HCT116 (cell line): ENCODE data around the gene CFAP54. TPM values are rescaled to one million over a fixed set of nuclear protein-coding genes. Genes with fewer than 3 reads are reported as not detected.

ENCODE experiments used
- ATAC-seq: fragments of 200-7000 bp; cut with Tn5 transposase; 2 replicates; pipeline ENCODE4 v1.9.1; 2020; ENCODE audit warnings: mild to moderate bottlenecking, moderate library complexity
- BruUV-seq: library from RNA; stranded (reverse); fragments of 400-500 nt; replicated peaks from 2 replicates; lab custom pipeline; 2021; lab: Mats Ljungman, UMichigan
- CTCF ChIA-PET: fragments of 300-600 bp; sonication (Branson Sonifier 250); formaldehyde crosslinking; loops from one replicate; lab custom pipeline; 2021; ENCODE audit warnings: antibody characterized with exemption; lab: Charles Lee
- POLR2A ChIA-PET: fragments of 300-600, 350-600 bp; sonication (Branson Sonifier 250); formaldehyde crosslinking; loops from one replicate; lab custom pipeline; 2021; ENCODE audit warnings: antibody characterized with exemption; lab: Charles Lee
- RAD21 ChIA-PET, 2 experiments: fragments of 300-600 bp; sonication (Branson Sonifier 250); formaldehyde crosslinking; loops; one replicate each; lab custom pipeline; 2023; ENCODE audit warnings: low total read pairs in 2 of 2; ENCODE audit not compliant: uncharacterized antibody in 2 of 2, unreplicated experiment in 2 of 2, low non-redundant PET in 1 of 2; lab: Charles Lee
- DNase-seq: peaks from one replicate; pipeline ENCODE4 v3.0.0-alpha.2; 2010; ENCODE audit warnings: low read depth, low spot score
- H2AFZ ChIP-seq: fragments of 200-600 bp; shearing (Covaris generic), sonication (generic); 2 replicates; pipeline ENCODE4 v1.6.1; 2017; ENCODE audit warnings: low read depth, mixed run types, mixed read lengths, antibody characterized with exemption, low read length; ENCODE audit not compliant: poor library complexity, severe bottlenecking
- H3K27ac ChIP-seq: 2 replicates; pipeline ENCODE4 v1.5.1; 2012; ENCODE audit warnings: low read depth, low read length
- H3K27me3 ChIP-seq: fragments of 200-600 bp; sonication (generic); 2 replicates; pipeline ENCODE4 v1.6.1; 2016; ENCODE audit warnings: mixed run types, low read length, mixed read lengths; ENCODE audit not compliant: insufficient read depth
- H3K36me3 ChIP-seq, 2 experiments: fragments of 200-500 bp in 1 of 2; fragments of 200-600 bp in 1 of 2; sonication (Bioruptor generic) in 1 of 2; sonication (generic) in 1 of 2; 2 replicates each; pipeline versions ENCODE4 v1.5.1 to v1.6.1; 2014 to 2016; ENCODE audit warnings: low read length in 2 of 2, inconsistent platforms in 1 of 2, mixed read lengths in 1 of 2, mixed run types in 1 of 2; ENCODE audit not compliant: insufficient read depth in 2 of 2, control insufficient read depth in 1 of 2
- H3K4me1 ChIP-seq, 2 experiments: fragments of 200-600 bp in 1 of 2; sonication (generic) in 1 of 2; 2 replicates each; pipeline versions ENCODE4 v1.5.1 to v1.6.1; 2012 to 2017; ENCODE audit warnings: low read length in 2 of 2, inconsistent platforms in 1 of 2, mild to moderate bottlenecking in 1 of 2, mixed read lengths in 1 of 2, mixed run types in 1 of 2, moderate library complexity in 1 of 2; ENCODE audit not compliant: insufficient read depth in 2 of 2, control insufficient read depth in 1 of 2
- H3K4me2 ChIP-seq: fragments of 200-600 bp; sonication (generic); 2 replicates; pipeline ENCODE4 v1.6.1; 2017; ENCODE audit warnings: mixed run types, low read length, mixed read lengths
- H3K4me3 ChIP-seq, 2 experiments: fragments of 200-600 bp in 1 of 2; sonication (generic) in 1 of 2; replicated peaks in 1 of 2; 2 replicates each; pipeline ENCODE4 v1.5.1; 2011 to 2016; ENCODE audit warnings: low read length in 2 of 2, control low read depth in 1 of 2, low read depth in 1 of 2, mild to moderate bottlenecking in 1 of 2, mixed read lengths in 1 of 2, mixed run types in 1 of 2
- H3K79me2 ChIP-seq: fragments of 200-600 bp; sonication (generic); 2 replicates; pipeline ENCODE4 v1.6.1; 2017; ENCODE audit warnings: mild to moderate bottlenecking, mixed run types, low read length, moderate library complexity, mixed read lengths; ENCODE audit not compliant: insufficient read depth
- H3K9ac ChIP-seq: fragments of 200-600 bp; sonication (generic); 2 replicates; pipeline ENCODE4 v1.6.1; 2016; ENCODE audit warnings: low read length, mixed read lengths
- H3K9me2 ChIP-seq: fragments of 200-600 bp; sonication (generic), shearing (Covaris generic); 2 replicates; pipeline ENCODE4 v1.6.1; 2017; ENCODE audit warnings: mixed run types, mild to moderate bottlenecking, moderate library complexity; ENCODE audit not compliant: insufficient read depth
- H3K9me3 ChIP-seq, 2 experiments: fragments of 200-500 bp in 1 of 2; fragments of 200-600 bp in 1 of 2; sonication (Bioruptor generic) in 1 of 2; sonication (generic) in 1 of 2; 2 replicates each; pipeline ENCODE4 v1.6.1; 2014 to 2017; ENCODE audit warnings: low read length in 2 of 2, mixed read lengths in 2 of 2, inconsistent platforms in 1 of 2, low read depth in 1 of 2, mild to moderate bottlenecking in 1 of 2, mixed run types in 1 of 2, moderate library complexity in 1 of 2; ENCODE audit not compliant: control insufficient read depth in 1 of 2, insufficient read depth in 1 of 2
- H4K20me1 ChIP-seq: fragments of 200-600 bp; sonication (generic), shearing (Covaris generic); 2 replicates; pipeline ENCODE4 v1.6.1; 2017; ENCODE audit warnings: mixed run types, mild to moderate bottlenecking, moderate library complexity; ENCODE audit not compliant: insufficient read depth
- ATF3 ChIP-seq: IDR thresholded peaks from 2 replicates; pipeline ENCODE4 v1.6.1; 2012
- CBX3 ChIP-seq: IDR thresholded peaks from 2 replicates; pipeline ENCODE4 v1.6.1; 2012; ENCODE audit warnings: low read depth
- ELF1 ChIP-seq: IDR thresholded peaks from 2 replicates; pipeline ENCODE4 v1.6.1; 2012; ENCODE audit warnings: low read depth, borderline replicate concordance
- FOSL1 ChIP-seq: IDR thresholded peaks from 2 replicates; pipeline ENCODE4 v1.6.1; 2012; ENCODE audit warnings: low read depth
- RAD21 ChIP-seq: IDR thresholded peaks from 2 replicates; pipeline ENCODE4 v1.6.1; 2012; ENCODE audit warnings: low read depth, mild to moderate bottlenecking
- SP1 ChIP-seq: IDR thresholded peaks from 2 replicates; pipeline ENCODE4 v1.6.1; 2012; ENCODE audit warnings: low read depth
- SRF ChIP-seq: IDR thresholded peaks from 2 replicates; pipeline ENCODE4 v1.6.1; 2012; ENCODE audit warnings: low read depth
- YY1 ChIP-seq: IDR thresholded peaks from 2 replicates; pipeline ENCODE4 v1.6.1; 2011; ENCODE audit warnings: low read length, low read depth, moderate library complexity, mild to moderate bottlenecking; ENCODE audit not compliant: insufficient replicate concordance; ENCODE audit errors: extremely low read depth
- ZBTB33 ChIP-seq: IDR thresholded peaks from 2 replicates; pipeline ENCODE4 v1.6.1; 2011; ENCODE audit warnings: mild to moderate bottlenecking, low read length, moderate library complexity; ENCODE audit not compliant: insufficient replicate concordance; ENCODE audit errors: extremely low read depth
- ZFX ChIP-seq: fragments of 450-650 bp; IDR thresholded peaks from 2 replicates; pipeline ENCODE4 v1.6.1; 2017
- intact Hi-C: fragments of 100-400 bp; cut with micrococcal nuclease; formaldehyde crosslinking; loops from 2 replicates; pipeline ENCODE4 v1.10.0; 2022
- total RNA-seq: library from RNA; stranded (reverse); gene quantifications from one replicate; pipeline ENCODE4 v1.2.1, GENCODE V29; 2021; ENCODE audit not compliant: unreplicated experiment

The CFAP54 gene
- total RNA-seq, 1 experiment from 2014 or later = 0.25 TPM

GRCh38 chr12:96506776-96507175 lies 17.4 kb downstream of the CFAP54 start:
- ChIA-PET CTCF (no interaction called here), RAD21 (no interaction called here), POLR2A (no interaction called here)
- H3K27ac ChIP-seq = no peak overlapping the region
- H3K4me1 ChIP-seq = peaks cover 5 to 12% of the 10 kb centered on the region in 2 experiments; a peak in 3 of 4 replicates
- no peak overlapping the region for H3K4me3 ChIP-seq
- 0 out of 2 replicates have a peak, but pooled peaks cover 2% of the 10 kb centered on the region for H3K9me2 ChIP-seq
- no TSS peak for BruUV-seq
- H3K79me2 ChIP-seq = no peaks in the 10 kb centered on the region
- intact Hi-C loops = no loop called here
- H3K9me3 ChIP-seq = no peaks in the 10 kb centered on the region
- no peaks in the 10 kb centered on the region for H3K36me3 ChIP-seq
- no peak overlapping the region for H2AFZ ChIP-seq
- TF ChIP-seq FOSL1 = no peak
- TF ChIP-seq ELF1 = no peak
- TF ChIP-seq SRF = no peak
- TF ChIP-seq ATF3 = no peak
- TF ChIP-seq ZBTB33 = no peak
- no peak for TF ChIP-seq ZFX
- TF ChIP-seq SP1 = no peak
- TF ChIP-seq RAD21 = no peak
- no peak for TF ChIP-seq CBX3
- TF ChIP-seq YY1 = no peak
- H3K4me2 ChIP-seq = no peak overlapping the region
- no peak for ATAC-seq
- H3K27me3 ChIP-seq = no peaks in the 10 kb centered on the region
- H4K20me1 ChIP-seq = no peaks in the 10 kb centered on the region
- DNase-seq = no peak
- no peak overlapping the region for H3K9ac ChIP-seq
